MM.1S (cell line): ENCODE results near the gene MED13L.
A peak's percentile ranks its signal among the peaks of the same experiment; 100 is the strongest.

Source experiments
- DNase-seq: peaks from one replicate; pipeline ENCODE4 v3.0.0-alpha.2; 2015
- H2AFZ ChIP-seq: fragments of 300-600 bp; sonication (generic); 2 replicates; pipeline ENCODE4 v1.6.0; 2016; ENCODE audit warnings: antibody characterized with exemption, low read length
- H3F3A ChIP-seq: fragments of 300-600 bp; sonication (generic); 2 replicates; pipeline ENCODE4 v1.6.1; 2016; ENCODE audit warnings: mild to moderate bottlenecking, antibody characterized with exemption, low read length, moderate library complexity, mixed read lengths; ENCODE audit not compliant: insufficient read depth
- H3K27ac ChIP-seq: fragments of 300-600 bp; sonication (generic); 2 replicates; pipeline ENCODE4 v1.5.1; 2016; ENCODE audit warnings: mild to moderate bottlenecking, low read length
- H3K27me3 ChIP-seq: fragments of 300-600 bp; sonication (generic); replicated peaks from 2 replicates; pipeline ENCODE4 v1.6.0; 2016; ENCODE audit warnings: low read length; ENCODE audit not compliant: insufficient read depth
- H3K36me3 ChIP-seq: fragments of 300-600 bp; sonication (generic); replicated peaks from 2 replicates; pipeline ENCODE4 v1.6.1; 2016; ENCODE audit warnings: mild to moderate bottlenecking, low read length, mixed read lengths; ENCODE audit not compliant: insufficient read depth
- H3K4me1 ChIP-seq: fragments of 300-600 bp; sonication (generic); 2 replicates; pipeline ENCODE4 v1.6.1; 2016; ENCODE audit warnings: low read length, mixed read lengths
- H3K4me2 ChIP-seq: fragments of 300-600 bp; sonication (generic); 2 replicates; pipeline ENCODE4 v1.6.0; 2016; ENCODE audit warnings: low read depth, low read length
- H3K4me3 ChIP-seq: fragments of 300-600 bp; sonication (generic); 2 replicates; pipeline ENCODE4 v1.5.1; 2016; ENCODE audit warnings: low read length, mixed read lengths
- H3K79me2 ChIP-seq: fragments of 300-600 bp; sonication (generic); 2 replicates; pipeline ENCODE4 v1.6.1; 2016; ENCODE audit warnings: mixed run types, low read length, mixed read lengths
- H3K9ac ChIP-seq: fragments of 300-600 bp; sonication (generic); 2 replicates; pipeline ENCODE4 v1.6.1; 2016; ENCODE audit warnings: low read length, mixed read lengths
- H3K9me2 ChIP-seq: fragments of 300-600 bp; sonication (generic); replicated peaks from 2 replicates; pipeline ENCODE4 v1.6.1; 2016; ENCODE audit warnings: mild to moderate bottlenecking, low read length, mixed read lengths; ENCODE audit not compliant: insufficient read depth
- H3K9me3 ChIP-seq: fragments of 300-600 bp; sonication (generic); replicated peaks from 2 replicates; pipeline ENCODE4 v1.6.1; 2016; ENCODE audit warnings: mild to moderate bottlenecking, low read length, mixed read lengths; ENCODE audit not compliant: insufficient read depth
- H4K20me1 ChIP-seq: fragments of 300-600 bp; sonication (generic); 2 replicates; pipeline ENCODE4 v1.6.1; 2016; ENCODE audit warnings: mild to moderate bottlenecking, low read length, moderate library complexity, mixed read lengths; ENCODE audit not compliant: insufficient read depth
- CTCF ChIP-seq: fragments of 300-600 bp; sonication (generic); IDR thresholded peaks from 2 replicates; pipeline ENCODE4 v1.5.1; 2016; ENCODE audit warnings: antibody characterized with exemption, low read length, mixed read lengths
- EZH2 ChIP-seq: fragments of 300-600 bp; sonication (generic); optimal IDR thresholded peaks from 2 replicates; pipeline ENCODE3; 2017; ENCODE audit warnings: low read depth, mild to moderate bottlenecking, antibody characterized with exemption, low read length, mixed read lengths
- EZH2phosphoT487 ChIP-seq: fragments of 300-600 bp; sonication (generic); IDR thresholded peaks from 2 replicates; pipeline ENCODE4 v1.6.1; 2018; ENCODE audit warnings: antibody characterized with exemption, low read length

MED13L gene

DNA sequence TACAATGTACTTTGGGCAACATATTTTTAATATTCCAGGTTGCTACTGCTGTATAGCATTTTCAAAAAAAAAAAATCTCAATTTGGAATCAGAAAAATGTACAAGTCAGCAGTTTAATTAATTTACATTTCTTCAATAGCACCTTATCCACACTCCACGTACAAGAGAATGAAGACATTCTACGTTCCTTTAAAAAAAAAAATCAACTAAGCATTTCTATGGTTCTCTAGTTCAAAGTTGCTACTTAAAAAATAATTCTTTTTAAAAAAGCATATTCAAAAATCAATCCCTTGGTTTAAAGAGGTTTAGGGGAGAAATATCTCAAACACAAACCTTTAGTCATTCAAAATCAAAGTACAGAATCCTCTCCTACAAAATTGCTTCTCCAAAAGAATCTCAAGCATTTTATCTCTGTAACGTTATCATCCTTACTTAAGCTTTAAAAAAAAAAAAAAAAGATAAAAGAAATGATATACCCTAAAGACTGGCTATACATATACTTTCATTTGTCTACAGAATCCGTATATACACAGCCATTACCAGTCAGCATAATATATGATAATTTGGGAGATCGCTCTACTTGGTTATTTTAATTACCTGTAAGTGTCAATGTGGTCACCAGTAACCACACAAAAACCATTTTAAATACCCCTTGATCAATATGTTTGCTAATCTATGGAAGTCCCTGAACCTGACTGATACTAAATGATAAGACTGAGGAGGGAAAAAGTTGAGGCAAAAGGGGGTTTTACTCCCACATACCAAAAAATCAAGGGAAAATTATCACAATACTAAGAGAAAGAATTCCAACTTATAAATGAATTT is 2.7 kb downstream of the MED13L start:
- DNase-seq: no peak
- peaks cover 15% of the 10 kb centered on the region for H4K20me1 ChIP-seq
- peak overlapping the region; percentile 70; the same call in 1 of the 2 replicates for H3K9ac ChIP-seq
- H3K9me3 ChIP-seq: no peaks in the 10 kb centered on the region
- TF ChIP-seq EZH2phosphoT487 (no peak), CTCF (no peak)
- peaks cover 9% of the 10 kb centered on the region; the same call in 1 of the 2 replicates for H3F3A ChIP-seq
- H2AFZ ChIP-seq: no peak overlapping the region
- peak overlapping the region; percentile 75 for H3K4me3 ChIP-seq
- 0 out of 2 replicates have a peak, but pooled peaks cover 6% of the 10 kb centered on the region for H3K4me1 ChIP-seq
- no peaks in the 10 kb centered on the region for H3K36me3 ChIP-seq
- no peak overlapping the region for H3K27ac ChIP-seq
- no peaks in the 10 kb centered on the region for H3K9me2 ChIP-seq
- H3K27me3 ChIP-seq: no peaks in the 10 kb centered on the region
- peaks cover 72% of the 10 kb centered on the region for H3K79me2 ChIP-seq
- H3K4me2 ChIP-seq: peak overlapping the region; percentile 70

DNA sequence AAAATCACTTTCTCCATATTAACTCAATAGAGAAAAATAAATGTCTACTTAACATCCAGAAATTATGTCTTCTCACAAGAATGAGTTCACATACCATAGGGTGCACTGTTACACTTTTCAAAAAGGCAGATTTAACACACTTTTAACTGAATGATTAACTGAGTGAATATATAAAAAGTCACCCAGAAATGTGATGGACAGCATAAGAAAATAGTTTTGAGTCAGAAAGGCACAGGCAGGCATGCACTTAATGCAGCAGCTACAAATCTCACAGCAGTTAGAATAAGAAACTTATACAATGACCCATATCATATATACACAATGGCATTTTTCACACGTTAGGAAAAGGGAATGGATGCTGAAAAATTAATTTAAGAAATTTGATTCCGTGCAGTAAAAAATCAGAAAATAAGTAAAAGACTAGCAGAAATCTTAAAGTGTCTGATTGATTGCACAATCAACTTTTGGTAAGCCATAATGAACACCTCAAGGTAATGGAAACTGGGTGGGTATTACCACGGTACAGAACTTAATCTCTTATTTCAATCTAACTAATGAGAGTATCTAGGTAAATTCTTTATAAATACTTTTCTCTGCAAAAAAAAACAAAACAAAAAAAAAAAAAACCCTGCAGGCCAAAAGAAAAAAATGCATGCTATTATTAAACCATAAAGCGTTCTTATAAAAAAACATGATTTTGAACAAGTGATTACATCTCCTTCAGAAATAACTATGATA is 3.5 kb downstream of the MED13L start:
- Histone ChIP-seq H3K4me1 (0 out of 2 replicates have a peak, but pooled peaks cover 6% of the 10 kb centered on the region), H3K9ac (no peak overlapping the region), H3K4me2 (peak overlapping the region; percentile 70), H3K4me3 (peak overlapping the region; percentile 75), H4K20me1 (peaks cover 15% of the 10 kb centered on the region), H3K9me2 (no peaks in the 10 kb centered on the region), H3K36me3 (no peaks in the 10 kb centered on the region), H3K27ac (no peak overlapping the region), H3F3A (peaks cover 9% of the 10 kb centered on the region; the same call in 1 of the 2 replicates), H3K9me3 (no peaks in the 10 kb centered on the region), H3K27me3 (no peaks in the 10 kb centered on the region), H3K79me2 (peaks cover 80% of the 10 kb centered on the region), H2AFZ (no peak overlapping the region)
- TF ChIP-seq EZH2: no peak
- DNase-seq: no peak

GRCh38 chr12:116267948-116268347 is 9.5 kb downstream of the MED13L start:
- Histone ChIP-seq H3K36me3 (no peaks in the 10 kb centered on the region), H3K4me2 (no peak overlapping the region), H3K4me1 (no peaks in the 10 kb centered on the region), H2AFZ (no peak overlapping the region), H4K20me1 (peaks cover 54% of the 10 kb centered on the region), H3K27ac (no peak overlapping the region), H3K9ac (no peak overlapping the region), H3K9me3 (no peaks in the 10 kb centered on the region), H3K9me2 (no peaks in the 10 kb centered on the region), H3K27me3 (no peaks in the 10 kb centered on the region), H3K4me3 (no peak overlapping the region), H3F3A (no peaks in the 10 kb centered on the region), H3K79me2 (peaks cover 100% of the 10 kb centered on the region)
- DNase-seq: no peak
- no peak for TF ChIP-seq CTCF
- TF ChIP-seq EZH2phosphoT487: no peak
- TF ChIP-seq EZH2: no peak
